ENCODE data around the gene TRAK1. TPM values are rescaled to one million over a fixed set of nuclear protein-coding genes. Genes with fewer than 3 reads are reported as not detected.

Gene TRAK1
- total RNA-seq, 4 donors from 2014 or later = 14.3 to 37.5 (median 21.4) TPM

DNA sequence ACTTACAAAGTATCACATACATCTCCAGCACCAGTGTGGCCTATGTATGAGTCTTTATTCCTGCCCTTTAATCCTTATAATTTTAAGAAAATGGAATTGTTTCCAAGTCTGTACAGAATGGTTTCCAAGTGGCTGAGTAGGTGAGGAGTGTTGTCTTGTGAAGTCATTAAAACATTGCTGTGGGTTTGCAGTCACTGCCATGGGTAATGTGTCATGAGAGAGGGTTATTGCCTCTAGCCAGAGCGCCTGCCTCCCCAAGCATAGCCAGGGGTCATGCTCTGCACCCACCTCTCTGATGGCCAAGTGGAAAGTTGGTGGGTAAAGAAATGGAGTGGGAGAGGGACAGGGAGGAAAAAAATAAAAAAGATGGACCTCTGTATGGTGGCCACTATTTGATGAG, 25.3 kb downstream of the TRAK1 start:
- no peak for TF ChIP-seq POLR2A (IDR thresholded peaks at IDR 0.05)
- TF ChIP-seq, protein P1, sequence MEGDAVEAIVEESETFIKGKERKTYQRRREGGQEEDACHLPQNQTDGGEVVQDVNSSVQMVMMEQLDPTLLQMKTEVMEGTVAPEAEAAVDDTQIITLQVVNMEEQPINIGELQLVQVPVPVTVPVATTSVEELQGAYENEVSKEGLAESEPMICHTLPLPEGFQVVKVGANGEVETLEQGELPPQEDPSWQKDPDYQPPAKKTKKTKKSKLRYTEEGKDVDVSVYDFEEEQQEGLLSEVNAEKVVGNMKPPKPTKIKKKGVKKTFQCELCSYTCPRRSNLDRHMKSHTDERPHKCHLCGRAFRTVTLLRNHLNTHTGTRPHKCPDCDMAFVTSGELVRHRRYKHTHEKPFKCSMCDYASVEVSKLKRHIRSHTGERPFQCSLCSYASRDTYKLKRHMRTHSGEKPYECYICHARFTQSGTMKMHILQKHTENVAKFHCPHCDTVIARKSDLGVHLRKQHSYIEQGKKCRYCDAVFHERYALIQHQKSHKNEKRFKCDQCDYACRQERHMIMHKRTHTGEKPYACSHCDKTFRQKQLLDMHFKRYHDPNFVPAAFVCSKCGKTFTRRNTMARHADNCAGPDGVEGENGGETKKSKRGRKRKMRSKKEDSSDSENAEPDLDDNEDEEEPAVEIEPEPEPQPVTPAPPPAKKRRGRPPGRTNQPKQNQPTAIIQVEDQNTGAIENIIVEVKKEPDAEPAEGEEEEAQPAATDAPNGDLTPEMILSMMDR (IDR thresholded peaks at IDR 0.05) = no peak
- Histone ChIP-seq H3K27me3 (no peaks in the 10 kb centered on the region), H3K36me3 (no peaks in the 10 kb centered on the region), H3K9me3 (no peaks in the 10 kb centered on the region), H3K4me3 (no peak overlapping the region), H3K4me1 (peaks cover 0 to 4% of the 10 kb centered on the region in 2 donors), H3K27ac (no peak overlapping the region)
- intact Hi-C loops (cut with DNase I; ENCODE audit: low total_unique reads) = no loop called here
- no peak for DNase-seq

DNA sequence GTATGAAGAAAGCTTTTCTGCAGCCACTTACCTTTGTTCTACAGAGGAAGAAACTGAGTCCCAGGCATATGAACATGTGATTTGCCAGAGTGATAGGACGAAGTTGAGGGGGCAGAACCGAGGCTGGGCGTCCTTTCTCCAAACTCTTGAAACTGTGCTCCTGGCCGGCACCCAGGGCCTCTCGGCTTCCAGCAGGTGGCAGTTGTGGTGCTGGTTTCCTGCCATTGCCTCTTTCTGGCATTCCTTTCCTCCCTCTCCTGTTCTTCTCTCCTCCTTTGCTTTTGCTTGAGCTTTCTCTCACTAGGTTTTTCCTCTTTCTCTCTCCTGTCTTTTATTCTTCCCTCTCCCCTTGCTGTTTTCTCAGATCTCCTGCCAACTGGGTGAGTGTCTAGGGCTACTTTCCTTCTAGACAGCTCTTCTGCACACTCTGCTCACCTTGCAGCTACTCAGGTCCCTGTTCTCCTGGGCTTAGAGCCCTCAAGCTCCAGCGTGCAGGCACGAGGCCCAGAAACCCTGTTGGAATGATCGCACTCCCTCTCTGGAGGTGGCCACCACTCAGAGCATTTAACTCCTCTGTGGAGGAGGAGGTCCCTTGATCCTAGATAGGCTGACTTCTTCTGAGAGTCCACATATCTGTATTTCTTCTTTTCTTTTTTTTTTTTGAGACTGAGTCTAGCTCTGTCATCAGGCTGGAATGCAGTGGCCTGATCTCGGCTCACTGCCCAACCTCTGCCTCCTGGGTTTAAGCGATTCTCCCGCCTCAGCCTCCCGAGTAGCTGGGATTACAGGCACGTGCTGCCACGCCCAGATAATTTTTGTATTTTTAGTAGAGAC, 26.2 kb downstream of the TRAK1 start:
- Histone ChIP-seq H3K9me3 (no peaks in the 10 kb centered on the region), H3K4me3 (no peak overlapping the region), H3K27me3 (no peaks in the 10 kb centered on the region), H3K36me3 (no peaks in the 10 kb centered on the region), H3K4me1 (peaks cover 0 to 4% of the 10 kb centered on the region in 2 donors), H3K27ac (no peak overlapping the region)
- DNase-seq = peak in 1 of 2 donors; percentile 46
- intact Hi-C loops (cut with DNase I; ENCODE audit: low total_unique reads) = no loop called here
- TF ChIP-seq, protein P1 (IDR thresholded peaks at IDR 0.05) = peak in 3 of 4 experiments; percentile 28 to 37 (median 36)
- TF ChIP-seq POLR2A (IDR thresholded peaks at IDR 0.05) = no peak

DNA sequence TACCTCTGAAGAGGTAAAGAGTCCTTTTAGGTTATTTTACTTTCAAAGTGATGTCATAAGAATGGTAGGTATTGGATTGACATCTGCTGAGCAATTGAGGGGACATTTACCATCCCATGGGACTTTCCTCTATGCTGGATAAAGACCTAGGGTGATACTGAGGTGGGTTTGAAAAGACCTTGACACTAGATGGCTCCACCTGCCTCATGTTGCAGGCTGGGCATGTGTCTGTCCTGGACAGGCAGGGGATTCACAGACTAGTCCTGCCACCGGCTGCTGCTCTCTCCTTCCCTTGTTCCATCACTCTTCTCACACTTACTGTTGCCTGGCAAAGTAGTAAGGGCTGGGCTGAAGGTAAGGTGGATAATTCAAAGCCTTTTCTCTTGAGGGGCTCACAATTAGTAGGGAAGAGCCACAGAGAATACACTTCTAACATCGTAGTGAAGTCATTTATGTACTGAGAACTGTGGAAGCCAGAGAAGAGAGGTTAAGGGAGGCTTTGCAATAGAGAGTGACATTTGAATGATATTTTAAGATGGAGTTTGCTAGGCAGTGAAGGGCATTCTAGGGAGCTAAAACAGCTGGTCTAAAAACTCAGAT, 27.7 kb downstream of the TRAK1 start:
- no peaks in the 10 kb centered on the region for H3K36me3 ChIP-seq
- TF ChIP-seq, protein P1 (IDR thresholded peaks at IDR 0.05) = no peak
- TF ChIP-seq POLR2A (IDR thresholded peaks at IDR 0.05) = no peak
- no peaks in the 10 kb centered on the region for H3K27me3 ChIP-seq
- intact Hi-C loops (cut with DNase I; ENCODE audit: low total_unique reads) = no loop called here
- no peak overlapping the region for H3K4me3 ChIP-seq
- H3K9me3 ChIP-seq = no peaks in the 10 kb centered on the region
- H3K4me1 ChIP-seq = peaks cover 0 to 4% of the 10 kb centered on the region in 2 donors
- peak overlapping the region in 1 of 2 donors; percentile 15 for H3K27ac ChIP-seq
- no peak for DNase-seq

- H3K27ac ChIP-seq = no peak overlapping the region
- H3K4me1 ChIP-seq = peaks cover 0 to 4% of the 10 kb centered on the region in 2 donors
Observed at GRCh38 chr3:42119561-42120355, 28.6 kb downstream of the TRAK1 start.

More at GRCh38 chr3:42119561-42120355, 28.6 kb downstream of the TRAK1 start:
- H3K4me3 ChIP-seq = no peak overlapping the region
- intact Hi-C loops (cut with DNase I; ENCODE audit: low total_unique reads) = no loop called here
- no peaks in the 10 kb centered on the region for H3K27me3 ChIP-seq
- no peaks in the 10 kb centered on the region for H3K9me3 ChIP-seq
- no peaks in the 10 kb centered on the region for H3K36me3 ChIP-seq
- no peak for TF ChIP-seq POLR2A (IDR thresholded peaks at IDR 0.05)
- TF ChIP-seq, protein P1 (IDR thresholded peaks at IDR 0.05) = no peak
- peak in 1 of 2 donors; percentile 26 for DNase-seq
